GDM1 (cell line): ENCODE measurements around the gene AMMECR1.

ENCODE experiments used
- DNase-seq: peaks from one replicate; lab custom pipeline; 2025; lab: John Stamatoyannopoulos, UW

Gene AMMECR1

DNA sequence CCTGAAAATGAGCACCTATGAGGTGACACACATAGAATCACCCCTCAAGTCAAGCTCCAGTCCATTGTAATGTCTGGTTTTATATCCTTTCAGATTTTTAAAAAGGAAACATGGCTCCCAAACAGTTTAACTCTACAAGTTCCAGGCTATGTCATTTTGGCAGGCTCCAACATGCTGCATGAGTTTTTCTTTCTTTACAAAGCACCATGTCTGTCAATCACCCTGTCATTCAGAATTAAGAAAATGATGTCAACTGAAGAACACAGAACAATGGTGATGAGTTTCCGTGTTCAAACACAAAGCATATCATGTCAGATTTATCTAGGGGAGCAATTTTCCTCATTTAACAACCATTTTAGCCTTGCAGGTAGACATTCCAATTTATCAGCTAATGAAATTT lies 106.5 kb downstream of the AMMECR1 start:
- no peak for DNase-seq

DNA sequence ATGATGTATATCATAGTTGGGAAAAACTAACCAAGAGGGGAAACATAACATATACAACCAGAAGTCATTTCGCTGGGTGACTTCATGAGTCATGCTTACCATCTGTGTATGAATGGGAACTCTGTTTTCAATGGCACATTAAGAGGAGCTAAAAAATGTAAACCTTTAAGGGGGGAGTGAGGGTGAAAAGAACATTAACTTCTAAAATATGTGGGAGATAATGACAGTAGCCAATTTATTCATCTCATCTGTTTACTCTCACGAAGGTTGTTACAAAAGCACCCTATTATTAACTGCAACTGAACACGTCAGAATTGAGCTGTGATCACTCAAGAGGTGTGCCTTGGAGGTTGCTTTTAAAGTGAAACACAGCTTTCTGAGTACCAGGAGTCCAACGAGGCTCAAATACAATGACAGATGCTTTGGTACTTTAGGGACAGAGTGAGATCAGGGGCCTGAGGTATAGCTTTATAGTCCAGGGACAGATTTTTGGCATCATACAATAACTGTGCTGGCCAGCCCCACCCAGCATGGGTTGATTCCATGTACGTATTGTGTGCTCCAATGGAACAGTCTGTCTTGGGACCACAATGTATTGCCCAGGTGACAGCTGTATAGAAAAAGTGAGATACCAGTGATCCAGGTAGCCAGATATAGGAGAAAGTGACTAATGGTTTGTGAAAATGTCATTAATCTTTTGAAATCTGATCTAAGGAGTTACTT lies 107.3 kb downstream of the AMMECR1 start:
- DNase-seq = no peak

DNA sequence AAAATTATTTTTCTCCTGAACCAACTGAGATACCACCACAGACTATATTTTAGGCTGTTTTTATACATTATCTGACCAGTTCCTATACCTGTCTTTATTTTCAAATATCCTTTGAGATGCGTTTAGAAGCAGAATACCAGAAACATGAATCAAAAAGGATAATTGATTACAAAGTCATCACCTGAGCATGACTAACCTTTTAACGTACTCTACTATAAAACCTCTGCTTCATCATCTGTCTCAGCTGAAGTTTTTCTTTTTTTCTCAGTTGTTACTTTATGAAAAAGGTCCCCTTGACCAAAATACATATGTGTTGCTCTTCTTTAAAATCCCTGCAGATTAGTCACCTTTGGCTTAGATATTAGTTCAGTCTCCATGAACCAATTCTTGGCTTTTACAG lies 109.8 kb downstream of the AMMECR1 start:
- no peak for DNase-seq

DNA sequence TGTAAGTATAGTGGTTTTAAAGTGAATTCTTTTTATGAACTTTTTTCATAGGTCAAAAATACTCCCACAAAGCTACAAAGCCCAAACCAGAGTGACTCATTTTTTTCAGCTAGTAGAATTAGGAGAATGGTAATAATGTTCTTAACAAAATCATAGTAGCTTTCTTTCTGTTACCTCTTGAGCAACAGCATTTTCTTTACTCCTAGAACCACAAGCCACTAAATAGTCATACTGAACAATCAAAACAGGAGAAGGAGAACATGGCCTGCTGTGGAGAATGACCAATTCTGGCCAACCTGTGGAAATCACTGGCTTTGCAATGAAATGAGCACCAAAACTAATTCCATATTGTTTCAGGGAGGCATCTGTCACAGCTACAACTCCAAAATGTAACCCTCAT lies 112.9 kb downstream of the AMMECR1 start:
- DNase-seq = no peak

DNA sequence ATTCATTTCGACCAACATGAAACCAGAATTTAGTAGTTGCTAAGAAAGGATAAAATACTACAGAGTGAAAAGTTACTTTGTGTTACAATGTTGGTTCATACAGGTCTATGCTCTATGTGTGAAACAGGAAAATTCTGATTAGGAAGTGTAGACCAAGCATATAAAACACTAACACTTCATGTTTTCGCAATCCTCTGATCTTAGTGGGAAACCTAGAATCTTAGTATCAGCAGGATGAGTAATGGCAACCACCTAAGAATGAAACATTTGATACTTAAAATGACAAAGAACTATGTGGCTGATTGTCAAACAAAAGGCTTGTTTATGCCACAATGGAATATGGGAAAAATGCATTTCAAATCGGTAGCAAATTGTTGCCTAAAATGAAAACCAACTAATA lies 116.1 kb downstream of the AMMECR1 start:
- DNase-seq = no peak

DNA sequence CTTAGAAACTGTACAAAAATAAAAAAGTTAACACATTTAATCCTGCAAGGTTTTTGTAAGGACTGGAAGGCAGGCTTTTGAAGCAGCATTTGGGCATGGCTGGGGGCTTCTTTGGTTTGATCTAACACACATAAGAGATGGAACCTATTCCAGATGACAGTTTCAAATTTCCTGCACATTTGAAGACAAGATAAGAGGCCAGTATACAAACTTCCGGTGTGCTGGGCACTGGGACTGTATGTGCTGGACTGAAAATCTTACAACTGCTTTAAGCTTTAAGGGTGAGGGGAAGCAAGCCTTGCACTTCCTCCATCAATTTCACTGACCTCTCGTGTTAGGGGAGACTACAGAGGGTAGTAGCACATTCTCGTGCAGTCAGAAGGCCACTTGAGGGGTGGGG lies 122.9 kb downstream of the AMMECR1 start:
- no peak for DNase-seq

DNA sequence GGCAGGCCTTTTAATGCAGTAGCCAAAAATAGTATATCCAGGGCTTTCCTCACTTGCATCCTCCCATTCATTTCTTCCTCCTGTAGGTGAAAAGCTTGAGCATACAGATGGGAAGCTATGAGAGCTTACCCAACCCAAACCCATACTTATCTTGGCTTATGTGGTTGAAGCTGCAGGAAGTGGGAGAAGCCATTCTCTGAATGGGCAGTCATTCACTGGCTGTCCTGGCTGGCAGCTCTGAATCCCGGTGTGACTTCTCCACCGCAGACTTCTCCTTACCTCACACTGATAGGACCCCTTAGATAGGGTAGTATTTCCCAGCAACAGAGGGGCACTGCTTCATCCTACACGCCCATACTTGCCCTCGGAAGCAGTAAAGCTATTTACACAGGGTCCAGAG lies 125.4 kb downstream of the AMMECR1 start:
- DNase-seq = no peak

DNA sequence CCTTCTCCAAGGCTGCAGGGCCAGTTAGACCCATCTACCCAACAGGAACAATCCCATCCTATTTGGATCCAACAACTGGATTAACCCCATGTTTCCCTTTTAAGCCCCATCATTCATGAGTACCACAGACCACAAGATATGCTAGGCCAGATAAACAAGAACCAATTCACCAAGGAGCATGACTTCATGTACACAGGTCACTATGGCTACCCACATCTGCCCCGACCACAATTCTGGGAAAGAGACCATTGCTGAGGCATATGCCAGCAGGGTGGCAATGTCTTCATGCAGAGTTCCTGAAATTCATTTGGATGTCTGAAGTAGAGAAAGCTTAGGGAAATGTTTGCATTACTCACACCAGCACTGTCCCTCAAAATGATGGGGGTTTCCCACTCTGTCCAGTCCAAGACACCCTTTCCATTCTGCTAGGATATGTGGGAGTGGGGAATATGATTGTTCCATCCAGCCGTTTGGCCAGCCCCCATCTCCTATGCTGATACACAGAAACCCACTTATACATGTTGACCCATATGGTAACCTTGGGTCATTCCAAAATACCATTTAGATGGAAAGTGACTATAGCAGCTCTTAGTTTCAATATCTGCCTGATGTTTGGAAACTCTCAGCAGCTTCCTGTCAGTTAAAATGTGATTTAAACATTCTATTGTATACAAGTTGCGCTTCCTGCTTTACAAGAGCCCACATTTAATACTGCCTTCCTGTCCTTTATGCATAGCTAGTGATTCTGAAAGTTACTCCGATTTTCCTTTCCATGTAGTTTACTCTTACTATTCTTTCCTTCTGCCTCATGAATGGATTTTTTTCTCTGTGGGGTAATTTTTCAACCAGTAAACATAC lies 129.0 kb downstream of the AMMECR1 start:
- no peak for DNase-seq

DNA sequence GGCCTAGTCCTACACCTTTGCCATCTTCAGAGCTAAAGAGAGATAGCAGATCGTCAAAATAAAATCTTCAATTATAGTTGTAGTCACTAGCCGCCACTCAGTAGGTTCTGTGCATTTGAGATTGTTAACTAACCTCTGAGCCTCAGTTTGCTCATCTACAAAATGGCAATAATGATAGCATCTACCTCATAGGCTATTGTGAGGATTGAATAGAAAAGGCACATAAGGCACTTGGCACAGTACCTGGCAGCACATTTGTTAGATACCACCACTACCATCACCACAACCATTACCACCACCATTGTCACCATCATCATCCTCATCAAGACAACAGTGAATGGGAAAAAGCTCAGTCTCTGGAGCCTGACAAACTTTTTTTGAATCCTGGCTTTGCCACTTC lies 134.6 kb downstream of the AMMECR1 start:
- no peak for DNase-seq

DNA sequence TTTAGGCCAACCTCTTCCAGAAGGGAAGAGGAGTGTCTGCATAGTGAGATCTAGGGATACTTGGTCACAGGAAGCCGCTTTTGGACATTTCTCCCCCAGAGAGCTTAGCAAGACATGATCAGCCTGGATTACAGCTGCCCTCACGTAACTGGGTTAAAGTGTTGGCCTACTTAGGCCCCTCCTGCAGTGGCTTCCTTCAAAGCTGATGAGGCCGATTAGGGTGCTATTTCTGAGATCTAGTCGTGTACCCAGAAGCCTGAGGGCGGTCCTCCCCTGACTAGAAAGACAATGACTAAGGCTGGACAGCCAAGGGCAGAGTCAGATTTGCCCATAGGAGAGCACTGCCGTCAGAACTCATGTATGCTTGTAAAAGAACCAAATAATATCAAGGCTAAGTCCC lies 135.0 kb downstream of the AMMECR1 start:
- no peak for DNase-seq

DNA sequence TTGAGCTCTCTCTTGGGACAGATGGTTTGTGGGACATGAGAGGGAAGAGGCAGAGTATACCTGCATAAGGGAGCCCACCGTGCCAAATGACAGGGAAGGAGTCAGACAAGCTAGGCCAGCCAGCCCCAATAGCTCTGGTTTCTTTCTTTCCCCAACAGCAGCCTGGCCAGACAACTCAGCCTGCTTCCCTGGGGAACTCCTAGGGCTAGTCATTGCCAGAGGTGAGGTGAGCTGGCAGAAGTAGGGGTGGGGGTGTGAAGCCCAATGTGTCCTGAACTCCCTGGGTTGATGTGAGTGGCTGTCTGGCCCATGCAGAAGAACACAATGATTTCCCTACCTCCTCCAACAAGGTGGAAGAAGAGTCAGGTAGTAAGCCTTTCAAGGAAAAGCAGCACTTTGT lies 135.5 kb downstream of the AMMECR1 start:
- DNase-seq = no peak

DNA sequence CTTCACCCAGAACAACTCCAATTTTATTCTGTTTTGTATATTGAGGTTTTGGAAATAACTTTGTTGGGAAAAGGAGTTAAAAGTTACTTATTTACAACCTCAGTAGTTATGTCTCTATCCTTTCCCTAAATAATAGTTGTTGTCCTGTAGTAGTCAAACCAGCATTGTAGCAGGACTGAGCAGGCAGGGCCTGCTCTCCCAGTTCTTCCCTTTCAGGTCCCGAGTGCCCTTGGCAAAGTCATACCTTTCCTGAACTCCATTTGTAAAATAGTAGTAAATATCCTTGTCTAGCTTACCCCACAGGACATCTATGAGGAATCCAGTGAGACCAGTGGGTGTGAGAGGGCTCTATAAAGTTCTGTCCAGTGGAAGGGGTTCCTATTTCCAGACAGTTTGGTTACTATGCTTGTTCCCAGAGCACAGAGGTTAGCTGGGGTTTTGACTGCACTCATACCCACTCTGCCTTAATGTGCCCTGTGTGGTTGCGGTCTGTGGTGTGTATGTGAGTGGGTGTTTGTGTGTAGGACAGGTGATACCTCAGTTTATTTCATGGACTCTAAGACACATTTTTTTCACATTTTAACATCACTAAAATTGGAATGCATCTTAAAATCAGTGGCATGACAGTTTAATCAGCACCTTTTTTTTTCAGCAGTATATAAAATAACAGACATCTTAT lies 136.3 kb downstream of the AMMECR1 start:
- DNase-seq = no peak

DNA sequence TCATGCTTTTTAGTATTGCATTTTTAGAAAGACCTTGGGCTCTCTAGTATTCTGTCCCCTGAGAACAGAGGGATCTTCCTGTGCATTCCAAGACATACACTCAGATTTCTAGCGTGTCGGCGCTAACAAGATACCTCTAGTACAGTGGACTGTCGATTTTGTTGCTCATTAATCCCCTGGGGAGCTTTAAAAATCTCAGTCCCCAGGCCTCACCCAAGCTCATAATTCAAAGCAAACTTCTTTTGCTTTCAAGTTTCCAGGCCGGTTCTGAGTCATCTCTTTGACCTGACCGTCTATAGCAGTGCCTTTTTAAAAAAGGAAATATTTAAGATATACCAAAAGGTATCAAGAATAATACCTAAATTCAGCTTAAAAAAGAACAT lies 137.0 kb downstream of the AMMECR1 start:
- DNase-seq = no peak

DNA sequence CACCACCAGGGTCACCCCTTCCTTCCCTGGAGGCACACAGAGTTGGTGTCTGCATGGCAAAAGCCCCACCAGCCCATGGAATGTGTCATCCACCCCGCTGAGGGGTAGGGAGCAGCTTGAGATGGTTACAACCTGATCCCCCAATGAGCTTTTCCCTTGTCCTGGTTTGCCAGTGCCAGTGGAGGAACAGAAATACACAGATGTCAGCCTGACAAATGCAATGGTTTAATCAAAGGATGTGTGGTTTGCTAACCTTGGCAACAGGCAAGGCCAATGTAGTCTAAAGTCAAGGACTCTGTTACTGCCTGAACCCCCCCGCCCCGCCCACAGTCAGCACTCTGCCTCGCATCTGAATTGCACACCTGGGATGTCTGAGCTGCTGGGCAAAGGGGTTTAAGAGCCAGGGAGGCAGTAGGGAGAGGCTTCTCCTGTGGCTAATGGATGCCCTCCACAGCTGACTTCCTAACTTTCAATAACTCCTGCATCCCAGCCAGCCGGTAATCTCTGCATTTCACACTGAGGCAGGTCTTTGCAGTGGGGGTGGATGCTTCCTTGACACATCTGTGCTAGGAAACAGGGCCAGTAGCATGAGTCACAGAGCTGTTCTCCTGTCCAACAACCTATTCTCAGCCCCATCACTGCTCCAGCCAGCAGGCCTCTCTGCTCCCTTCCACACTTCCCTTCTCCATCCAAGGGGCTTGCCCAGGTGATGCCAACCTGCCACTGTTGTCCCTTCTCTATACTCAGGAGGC lies 137.5 kb downstream of the AMMECR1 start:
- no peak for DNase-seq

DNA sequence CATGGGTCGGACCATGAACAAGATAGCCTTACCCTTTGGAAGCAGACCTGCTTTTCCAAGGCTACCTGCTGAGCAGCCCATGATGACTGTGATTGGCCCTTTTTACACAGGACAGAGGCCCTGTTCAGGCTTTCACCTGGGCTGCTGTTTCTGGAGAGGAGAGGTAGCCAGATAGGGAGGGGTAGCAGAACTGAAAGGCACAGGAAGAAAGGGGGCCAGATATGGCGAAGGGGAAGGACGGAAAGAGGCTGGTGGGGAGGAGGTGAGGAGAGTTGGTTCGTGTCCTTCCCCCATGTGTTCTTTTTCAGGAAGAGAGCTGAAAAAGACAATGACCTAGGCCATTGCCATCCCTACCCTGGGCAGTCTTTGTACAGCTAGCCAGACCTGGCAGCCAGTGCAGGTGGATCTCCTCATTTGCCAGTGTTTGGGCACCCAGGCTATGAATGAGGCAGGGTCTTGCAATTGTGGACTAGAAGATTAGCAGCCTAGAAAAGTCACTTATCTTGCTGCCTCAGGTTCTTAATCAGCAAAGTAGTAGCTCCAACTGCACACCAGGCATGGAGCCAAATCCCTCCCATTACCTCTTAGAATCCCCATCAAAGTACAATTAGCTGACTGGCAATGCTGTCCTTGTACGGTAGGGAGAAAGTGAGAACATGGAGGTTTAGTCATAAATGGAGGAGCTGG lies 139.6 kb downstream of the AMMECR1 start:
- no peak for DNase-seq

DNA sequence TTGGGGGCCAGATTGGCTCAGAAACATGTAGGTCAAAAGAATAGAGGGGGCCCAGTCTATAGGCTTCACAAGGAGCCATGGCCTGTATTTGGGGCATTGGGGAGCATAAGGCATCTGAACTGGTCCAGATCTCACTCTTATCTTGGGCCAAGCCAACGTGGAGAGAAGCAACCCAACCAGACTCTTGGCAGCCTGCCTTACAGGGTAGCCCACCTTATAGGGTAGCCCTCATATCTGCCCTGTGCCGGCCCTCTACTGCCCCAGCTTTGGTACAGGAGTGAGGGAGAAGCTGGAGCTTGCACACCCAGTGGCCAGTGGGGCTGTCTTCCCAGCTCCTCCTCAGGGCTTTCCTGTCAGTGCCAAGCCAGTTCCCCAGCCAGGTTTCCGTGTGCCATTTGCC lies 142.2 kb downstream of the AMMECR1 start:
- no peak for DNase-seq

DNA sequence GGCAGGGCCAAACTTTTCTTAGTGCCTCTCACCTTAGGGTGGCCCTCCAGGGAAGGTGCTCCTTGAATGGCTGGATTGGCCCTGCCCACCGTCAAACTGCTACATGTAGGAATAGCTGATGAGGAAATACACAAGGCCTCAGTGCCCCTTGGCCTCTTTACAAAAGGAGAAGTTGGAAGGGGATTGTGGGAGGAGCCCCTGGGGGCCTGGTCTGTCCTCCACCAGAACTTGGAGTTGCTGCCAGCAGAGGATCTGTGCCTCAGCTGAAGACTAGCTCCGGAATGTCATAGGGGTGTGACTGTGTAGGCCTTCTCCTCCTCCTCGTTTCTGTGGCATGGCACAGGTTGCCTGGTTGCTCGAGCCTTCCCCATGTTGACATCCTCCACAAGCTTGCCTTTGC lies 142.7 kb downstream of the AMMECR1 start:
- no peak for DNase-seq

DNA sequence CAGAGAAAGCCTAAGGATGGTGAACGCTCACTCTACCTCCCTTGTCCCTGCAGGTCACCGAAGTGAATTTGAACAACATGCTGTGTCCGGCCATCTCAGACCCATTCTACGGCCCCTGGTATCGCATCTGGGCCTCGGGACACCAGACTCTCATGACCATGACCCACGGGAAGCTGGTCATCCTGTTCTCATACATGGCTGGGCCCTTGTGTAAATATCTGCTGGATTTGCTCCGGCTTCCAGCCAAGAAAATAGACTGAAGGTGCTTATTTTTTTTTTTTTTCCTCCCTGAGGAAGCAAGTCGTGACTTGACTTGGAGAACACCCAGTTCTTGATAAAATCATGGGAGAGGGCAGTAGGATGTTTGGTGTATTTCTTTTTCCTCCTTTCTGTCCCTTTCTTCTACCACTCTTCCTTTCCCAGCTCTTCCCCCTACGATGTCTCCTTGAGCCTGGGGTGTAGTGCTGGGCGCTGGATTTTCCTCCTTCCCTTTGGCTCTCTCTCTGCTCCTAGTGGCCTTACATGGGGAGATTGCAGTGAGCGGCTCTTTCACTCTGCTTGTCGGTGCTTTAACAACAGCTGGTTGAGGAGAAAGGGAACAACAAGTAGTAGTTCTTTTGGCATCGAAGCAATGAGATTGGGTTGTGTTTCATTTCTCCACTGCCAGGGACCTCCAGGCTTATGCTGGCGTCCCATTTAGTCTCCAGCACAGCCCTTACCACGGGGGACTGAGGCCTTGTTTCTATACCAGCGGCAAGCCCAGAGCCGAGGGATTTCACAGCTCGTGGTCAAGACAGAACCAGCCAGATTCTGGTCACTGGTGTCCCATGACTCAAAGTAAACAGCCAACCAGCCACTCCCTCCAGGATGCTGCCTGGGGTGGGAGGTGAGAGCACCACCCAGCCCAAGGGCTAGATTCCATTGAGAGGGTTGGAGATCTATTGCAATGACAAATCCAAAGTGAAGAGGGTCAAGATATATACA lies 144.4 kb downstream of the AMMECR1 start:
- DNase-seq = no peak

DNA sequence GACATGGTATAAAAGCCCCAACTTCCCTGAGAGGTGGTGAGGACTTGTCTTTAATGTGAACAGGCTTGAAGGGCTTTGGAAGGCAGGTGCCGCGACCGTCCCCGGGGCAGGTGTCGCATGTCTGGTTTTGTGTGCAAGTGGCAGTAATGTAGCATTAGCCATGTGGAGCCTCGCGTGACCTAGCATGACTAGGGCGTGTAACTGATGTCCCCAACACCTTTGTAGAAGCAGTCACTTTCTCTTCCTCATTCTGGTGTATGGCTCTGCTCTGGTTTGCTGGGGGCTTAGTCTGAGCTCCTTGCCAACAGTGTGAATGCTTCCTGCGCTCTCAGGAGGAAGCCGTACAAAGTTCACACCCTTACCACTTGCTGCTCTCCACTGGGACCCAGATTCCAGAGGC lies 145.7 kb downstream of the AMMECR1 start:
- no peak for DNase-seq

DNA sequence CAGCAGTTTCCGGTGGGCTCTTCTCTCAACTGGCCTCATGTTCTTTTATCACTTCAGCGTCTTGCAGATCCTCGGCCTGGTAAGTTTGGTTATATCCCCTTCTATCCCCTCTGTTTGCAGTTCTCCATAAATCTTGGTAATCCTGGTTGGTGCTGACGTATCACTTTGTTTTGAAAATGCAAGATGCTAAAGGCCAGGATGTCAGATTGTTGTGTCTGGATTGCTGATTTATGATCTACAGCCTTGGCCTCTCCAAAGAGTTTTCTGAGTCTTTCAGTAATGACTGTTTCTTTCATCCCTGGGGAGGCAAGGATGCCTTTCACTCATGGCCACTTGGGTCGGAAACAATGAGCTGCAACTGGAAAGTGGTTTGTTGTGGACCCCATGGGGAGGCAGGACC lies 146.4 kb downstream of the AMMECR1 start:
- no peak for DNase-seq

DNA sequence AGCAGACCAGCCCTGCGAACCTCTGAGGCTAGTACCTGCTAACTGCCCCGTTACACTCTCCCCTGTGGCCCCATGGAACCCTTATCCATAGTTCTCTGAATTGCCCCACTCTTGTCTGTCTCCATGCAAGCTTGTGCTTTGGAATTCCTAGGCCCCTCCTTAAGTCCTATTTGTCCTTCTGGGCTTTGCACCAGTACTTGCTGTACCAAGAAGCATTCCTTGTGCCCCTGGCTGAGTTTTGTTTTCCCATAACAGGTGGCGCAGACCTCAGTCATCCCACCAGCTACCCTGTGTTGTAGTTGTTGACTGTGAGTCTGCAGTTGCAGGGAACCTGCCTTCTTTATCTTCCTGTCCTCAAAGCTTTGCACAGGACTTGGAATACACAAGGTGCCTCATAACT lies 147.9 kb downstream of the AMMECR1 start:
- no peak for DNase-seq
